Measurements from ENCODE around the gene TBC1D23.
"Not testable (repeated sequence)": the region's sequence is repeated elsewhere in the genome, so short reads cannot be mapped to it uniquely, and the experiment has no call there.

TBC1D23 gene

GRCh38 chr3:100257586-100257985 lies 3.2 kb upstream of the TBC1D23 start:
- no peak for DNase-seq

- peak; percentile 68 for DNase-seq
These were observed 609 bp upstream of the TBC1D23 start for GRCh38 chr3:100260081-100260684.

- peak; percentile 41 for DNase-seq
These were observed 702 bp downstream of the TBC1D23 start for GRCh38 chr3:100261485-100261903.

- DNase-seq = not testable (repeated sequence)
These were observed 2.1 kb downstream of the TBC1D23 start for GRCh38 chr3:100262925-100263324.

- DNase-seq = no peak
These were observed 2.8 kb downstream of the TBC1D23 start for GRCh38 chr3:100263583-100263982.

- no peak for DNase-seq
These were observed 3.5 kb downstream of the TBC1D23 start for GRCh38 chr3:100264242-100264641.

GRCh38 chr3:100265016-100265415 lies 4.2 kb downstream of the TBC1D23 start:
- no peak for DNase-seq

- DNase-seq = no peak
These were observed 5.7 kb downstream of the TBC1D23 start for GRCh38 chr3:100266531-100266930.

- DNase-seq = no peak
These were observed 7.4 kb downstream of the TBC1D23 start for GRCh38 chr3:100268156-100268555.

GRCh38 chr3:100269001-100269400 lies 8.2 kb downstream of the TBC1D23 start:
- DNase-seq = no peak

- DNase-seq = no peak
These were observed 8.8 kb downstream of the TBC1D23 start for GRCh38 chr3:100269410-100270214.

GRCh38 chr3:100270215-100270583 lies 9.4 kb downstream of the TBC1D23 start:
- DNase-seq = no peak

- no peak for DNase-seq
These were observed 10.7 kb downstream of the TBC1D23 start for GRCh38 chr3:100271522-100271921.

- DNase-seq = not testable (repeated sequence)
These were observed 12.2 kb downstream of the TBC1D23 start for GRCh38 chr3:100272797-100273611.

- no peak for DNase-seq
These were observed 13.6 kb downstream of the TBC1D23 start for GRCh38 chr3:100274361-100274760.

GRCh38 chr3:100277255-100277800 lies 16.5 kb downstream of the TBC1D23 start:
- DNase-seq = peak; percentile 81

- DNase-seq = no peak
These were observed 18.1 kb downstream of the TBC1D23 start for GRCh38 chr3:100278910-100279309.

GRCh38 chr3:100288288-100288894 lies 27.6 kb downstream of the TBC1D23 start:
- DNase-seq = no peak

- DNase-seq = no peak
These were observed 28.5 kb downstream of the TBC1D23 start for GRCh38 chr3:100289339-100289738.

GRCh38 chr3:100295089-100295488 lies 34.3 kb downstream of the TBC1D23 start:
- DNase-seq = no peak

- no peak for DNase-seq
These were observed 37.0 kb downstream of the TBC1D23 start for GRCh38 chr3:100297784-100298183.

GRCh38 chr3:100299016-100299415 lies 38.2 kb downstream of the TBC1D23 start:
- DNase-seq = no peak

- no peak for DNase-seq
These were observed 45.9 kb downstream of the TBC1D23 start for GRCh38 chr3:100306695-100307094.
